Measurements from ENCODE around the gene NMUR1.

The NMUR1 gene

GRCh38 chr2:231576465-231576864 is 46.2 kb upstream of the NMUR1 start:
- no peaks in the 10 kb centered on the region for H3K27me3 ChIP-seq (ENCODE audit: low read length)
- no peak overlapping the region for H2AFZ ChIP-seq (ENCODE audit: low read depth, low read length, severe bottlenecking)
- no peaks in the 10 kb centered on the region for H3F3A ChIP-seq (ENCODE audit: insufficient read depth)
- H3K27ac ChIP-seq (ENCODE audit: low read depth, low read length) = no peak overlapping the region
- H3K9me3 ChIP-seq (ENCODE audit: insufficient read depth, low read length) = no peaks in the 10 kb centered on the region
- H3K79me2 ChIP-seq (ENCODE audit: insufficient read depth, low read length) = no peaks in the 10 kb centered on the region
- no peaks in the 10 kb centered on the region for H3K9me2 ChIP-seq (replicated peaks; ENCODE audit: insufficient read depth, low read length)
- H4K20me1 ChIP-seq (ENCODE audit: low read depth, low read length) = no peaks in the 10 kb centered on the region
- no peak overlapping the region for H3K4me2 ChIP-seq (ENCODE audit: low read depth, low read length, poor library complexity, severe bottlenecking)
- no peak overlapping the region for H3K4me3 ChIP-seq (ENCODE audit: insufficient read depth, low read length, poor library complexity, severe bottlenecking)
- no peak overlapping the region for H3K9ac ChIP-seq (ENCODE audit: low read length)
- H3K36me3 ChIP-seq (ENCODE audit: low read length) = no peaks in the 10 kb centered on the region
- no peak for TF ChIP-seq CTCF (IDR thresholded peaks at IDR 0.05; ENCODE audit: insufficient read depth, low read length, poor library complexity, severe bottlenecking)

GRCh38 chr2:231575612-231576256 is 45.5 kb upstream of the NMUR1 start:
- no peaks in the 10 kb centered on the region for H3K9me2 ChIP-seq (replicated peaks; ENCODE audit: insufficient read depth, low read length)
- H3K4me3 ChIP-seq (ENCODE audit: insufficient read depth, low read length, poor library complexity, severe bottlenecking) = no peak overlapping the region
- no peak overlapping the region for H3K4me2 ChIP-seq (ENCODE audit: low read depth, low read length, poor library complexity, severe bottlenecking)
- H3K27ac ChIP-seq (ENCODE audit: low read depth, low read length) = no peak overlapping the region
- no peaks in the 10 kb centered on the region for H3K27me3 ChIP-seq (ENCODE audit: low read length)
- no peaks in the 10 kb centered on the region for H3K9me3 ChIP-seq (ENCODE audit: insufficient read depth, low read length)
- no peaks in the 10 kb centered on the region for H3K36me3 ChIP-seq (ENCODE audit: low read length)
- no peak overlapping the region for H2AFZ ChIP-seq (ENCODE audit: low read depth, low read length, severe bottlenecking)
- no peak overlapping the region for H3K9ac ChIP-seq (ENCODE audit: low read length)
- H3F3A ChIP-seq (ENCODE audit: insufficient read depth) = no peaks in the 10 kb centered on the region
- H4K20me1 ChIP-seq (ENCODE audit: low read depth, low read length) = no peaks in the 10 kb centered on the region
- no peaks in the 10 kb centered on the region for H3K79me2 ChIP-seq (ENCODE audit: insufficient read depth, low read length)
- TF ChIP-seq EZH2phosphoT487 (conservative IDR thresholded peaks at IDR 0.05; ENCODE audit: low read length) = no peak
- TF ChIP-seq CTCF (IDR thresholded peaks at IDR 0.05; ENCODE audit: insufficient read depth, low read length, poor library complexity, severe bottlenecking) = no peak

GRCh38 chr2:231573698-231574421 is 43.6 kb upstream of the NMUR1 start:
- no peak overlapping the region for H3K9ac ChIP-seq (ENCODE audit: low read length)
- no peak overlapping the region for H3K4me2 ChIP-seq (ENCODE audit: low read depth, low read length, poor library complexity, severe bottlenecking)

More at GRCh38 chr2:231573698-231574421, 43.6 kb upstream of the NMUR1 start:
- H3K9me2 ChIP-seq (replicated peaks; ENCODE audit: insufficient read depth, low read length) = no peaks in the 10 kb centered on the region
- TF ChIP-seq CTCF (IDR thresholded peaks at IDR 0.05; ENCODE audit: insufficient read depth, low read length, poor library complexity, severe bottlenecking) (no peak), EZH2phosphoT487 (conservative IDR thresholded peaks at IDR 0.05; ENCODE audit: low read length) (no peak)
- H2AFZ ChIP-seq (ENCODE audit: low read depth, low read length, severe bottlenecking) = no peak overlapping the region
- H3K36me3 ChIP-seq (ENCODE audit: low read length) = no peaks in the 10 kb centered on the region
- no peaks in the 10 kb centered on the region for H3F3A ChIP-seq (ENCODE audit: insufficient read depth)
- no peak overlapping the region for H3K4me3 ChIP-seq (ENCODE audit: insufficient read depth, low read length, poor library complexity, severe bottlenecking)
- H3K79me2 ChIP-seq (ENCODE audit: insufficient read depth, low read length) = no peaks in the 10 kb centered on the region
- no peaks in the 10 kb centered on the region for H4K20me1 ChIP-seq (ENCODE audit: low read depth, low read length)
- H3K9me3 ChIP-seq (ENCODE audit: insufficient read depth, low read length) = no peaks in the 10 kb centered on the region
- no peak overlapping the region for H3K27ac ChIP-seq (ENCODE audit: low read depth, low read length)
- no peaks in the 10 kb centered on the region for H3K27me3 ChIP-seq (ENCODE audit: low read length)

Measured in SU-DHL-6 (cell line).